Measurements from ENCODE around the gene AMFR. TPM values are rescaled to one million over a fixed set of nuclear protein-coding genes. Genes with fewer than 3 reads are reported as not detected.

Gene AMFR
- total and polyA plus RNA-seq, 2 of the 13 experiments (the other 11 are each of a cell fraction or from before 2014, with no cell fraction given), result 52.9 to 108 TPM

- TF ChIP-seq TEAD3 (CRISPR knock-in tag; optimal IDR thresholded peaks at IDR 0.05; ENCODE audit: borderline replicate concordance) (peak; percentile 71), CREM (IDR thresholded peaks at IDR 0.05) (no peak), CREM (CRISPR knock-in tag; IDR thresholded peaks at IDR 0.05) (no peak), ZNF253 (CRISPR knock-in tag; IDR thresholded peaks at IDR 0.05; ENCODE audit: borderline replicate concordance) (no peak), HINFP (CRISPR knock-in tag; IDR thresholded peaks at IDR 0.05; ENCODE audit: low read depth) (0 out of 2 replicates have a peak, but pooled peaks have one; percentile 47), PBX3 (CRISPR knock-in tag; IDR thresholded peaks at IDR 0.05; ENCODE audit: borderline replicate concordance) (no peak), ZNF343 (CRISPR knock-in tag; IDR thresholded peaks at IDR 0.05) (0 out of 2 replicates have a peak, but pooled peaks have one; percentile 15), RORA (CRISPR knock-in tag; IDR thresholded peaks at IDR 0.05) (no peak), MXD4 (CRISPR knock-in tag; IDR thresholded peaks at IDR 0.05) (peak; percentile 73; the same call in 1 of the 2 replicates), POLR2G (IDR thresholded peaks at IDR 0.05; ENCODE audit: low read depth, low read length) (peak; percentile 75), GABPB1 (CRISPR knock-in tag; IDR thresholded peaks at IDR 0.05) (peak; percentile 70), ZNF30 (CRISPR knock-in tag; IDR thresholded peaks at IDR 0.05) (no peak), ATF7-NPFF (CRISPR knock-in tag; IDR thresholded peaks at IDR 0.05; ENCODE audit: low read depth) (peak; percentile 41; the same call in 1 of the 2 replicates), ZSCAN25 (CRISPR knock-in tag; IDR thresholded peaks at IDR 0.05) (peak; percentile 26; the same call in 1 of the 2 replicates), NKX3-1 (CRISPR knock-in tag; IDR thresholded peaks at IDR 0.05) (no peak), ETV6 (CRISPR knock-in tag; conservative IDR thresholded peaks at IDR 0.05) (0 out of 2 replicates have a peak, but pooled peaks have one; percentile 34), LBX2 (CRISPR knock-in tag; IDR thresholded peaks at IDR 0.05; ENCODE audit: borderline replicate concordance) (no peak), ZNF407 (CRISPR knock-in tag; IDR thresholded peaks at IDR 0.05; ENCODE audit: not compliant biosample characterization) (no peak), TGIF2 (CRISPR knock-in tag; IDR thresholded peaks at IDR 0.05) (0 out of 2 replicates have a peak, but pooled peaks have one; percentile 55)
These were observed 67.5 kb downstream of the AMFR start (continued) for GRCh38 chr16:56357765-56358322.
